Hepatocyte (in vitro differentiated cells): ENCODE data around the gene ZNF737.

ENCODE experiments used
- CTCF ChIP-seq: fragments of 200-600 bp; sonication (generic); IDR thresholded peaks from 2 replicates; pipeline ENCODE4 v1.5.1; 2016; ENCODE audit warnings: antibody characterized with exemption, mild to moderate bottlenecking; ENCODE audit not compliant: poor library complexity
- EZH2 ChIP-seq: fragments of 200-600 bp; sonication (generic); IDR thresholded peaks from 2 replicates; pipeline ENCODE4 v1.6.1; 2016; ENCODE audit warnings: antibody characterized with exemption, mild to moderate bottlenecking, borderline replicate concordance
- EZH2phosphoT487 ChIP-seq: fragments of 200-600 bp; sonication (generic); IDR thresholded peaks from one replicate; pipeline ENCODE4 v1.6.1; 2018; ENCODE audit warnings: antibody characterized with exemption, mild to moderate bottlenecking, low read depth, moderate library complexity; ENCODE audit not compliant: unreplicated experiment, severe bottlenecking

- TF ChIP-seq CTCF (no peak), EZH2 (no peak), EZH2phosphoT487 (no peak)
Measured at GRCh38 chr19:20503476-20503875, 62.1 kb downstream of the ZNF737 start.
